Activated CD8-positive, alpha-beta T cell treated with anti-CD3 and anti-CD28 coated beads for 36 hours (primary cell): ENCODE results near the gene PSAPL1. TPM values are rescaled to one million over a fixed set of nuclear protein-coding genes. Genes with fewer than 3 reads are reported as not detected.

ENCODE experiments used
- ATAC-seq: fragments of 200-7000 bp; cut with Tn5 transposase; one replicate; pipeline ENCODE4 v1.10.0; 2021; ENCODE audit warnings: mild to moderate bottlenecking, moderate library complexity
- CTCF ChIA-PET: fragments of 350-600 bp; sonication (Branson Sonifier 250); formaldehyde crosslinking; loops from one replicate; lab custom pipeline; 2021; ENCODE audit warnings: antibody characterized with exemption; lab: Charles Lee
- POLR2A ChIA-PET: fragments of 350-600 bp; sonication (Branson Sonifier 250); formaldehyde crosslinking; loops from one replicate; lab custom pipeline; 2021; ENCODE audit warnings: antibody characterized with exemption; lab: Charles Lee
- DNase-seq: peaks from one replicate; pipeline ENCODE4 v3.0.0-alpha.2; 2020
- H3K27ac Mint-ChIP-seq: one replicate; pipeline ENCODE4 v1.8.0; 2021; ENCODE audit warnings: mild to moderate bottlenecking, mixed read lengths
- H3K27me3 Mint-ChIP-seq: one replicate; pipeline ENCODE4 v1.8.0; 2021; ENCODE audit warnings: mixed read lengths
- H3K36me3 Mint-ChIP-seq: one replicate; pipeline ENCODE4 v1.8.0; 2021; ENCODE audit warnings: low read depth, mixed read lengths
- H3K4me1 Mint-ChIP-seq: one replicate; pipeline ENCODE4 v1.8.0; 2021; ENCODE audit warnings: low read depth, mixed read lengths
- H3K4me3 Mint-ChIP-seq: one replicate; pipeline ENCODE4 v1.8.0; 2021; ENCODE audit warnings: mild to moderate bottlenecking, moderate library complexity, mixed read lengths
- H3K9me3 Mint-ChIP-seq: one replicate; pipeline ENCODE4 v1.8.0; 2021; ENCODE audit warnings: mixed read lengths
- intact Hi-C: fragments of 100-400 bp; cut with micrococcal nuclease; formaldehyde crosslinking; loops from one replicate; pipeline ENCODE4 v1.10.0; 2022
- total RNA-seq, 2 experiments: library from RNA; stranded (reverse); gene quantifications; one replicate each; pipeline ENCODE4 v1.2.3, GENCODE V29; 2021
- TF ChIP-seq, protein P1 (sequence below): fragments of 200-600 bp; IDR thresholded peaks from one replicate; pipeline ENCODE4 v1.8.0; 2022; ENCODE audit warnings: antibody characterized with exemption, mild to moderate bottlenecking

The PSAPL1 gene
- total RNA-seq, 2 experiments from 2014 or later: not detected

DNA sequence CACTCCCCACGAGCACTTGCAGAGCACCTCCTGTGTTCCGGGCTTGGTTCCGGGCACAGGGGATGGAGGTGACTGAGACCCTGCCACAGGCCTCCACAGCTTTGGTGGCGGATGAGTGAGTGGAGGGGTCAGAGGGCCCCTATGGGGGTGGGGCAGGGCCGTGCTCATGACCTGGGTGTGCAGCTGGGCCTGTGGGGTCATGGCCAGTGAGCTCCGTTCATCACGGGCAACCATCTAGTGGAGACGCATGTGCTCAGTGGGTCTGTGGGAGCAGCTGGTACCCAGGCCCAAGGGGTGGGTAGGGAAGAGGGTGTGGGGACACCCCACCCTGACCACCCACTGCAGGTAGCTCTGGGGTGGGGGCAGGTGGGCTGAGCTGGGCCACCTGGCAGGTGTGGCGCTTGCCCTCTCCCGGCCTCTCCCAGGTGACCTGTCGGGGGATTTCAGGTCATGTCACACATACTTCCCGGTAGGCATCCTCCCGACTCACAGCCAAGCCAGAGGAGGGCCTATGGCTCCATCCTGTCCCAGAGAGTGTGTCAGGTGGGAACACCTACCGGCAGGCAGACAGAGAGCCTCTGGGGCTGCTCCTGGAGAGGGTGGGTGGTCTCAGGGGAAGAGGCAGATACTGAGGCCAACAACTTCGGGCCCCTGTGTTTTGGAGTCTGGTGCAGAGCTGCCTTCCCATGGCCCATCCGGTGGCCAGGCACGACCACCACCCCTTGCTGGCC is 3.6 kb downstream of the PSAPL1 start:
- POLR2A ChIA-PET: no interaction called here
- Mint-ChIP-seq H3K4me3 (no peak overlapping the region), H3K27me3 (no peaks in the 10 kb centered on the region), H3K9me3 (no peaks in the 10 kb centered on the region), H3K36me3 (no peaks in the 10 kb centered on the region), H3K27ac (no peak overlapping the region), H3K4me1 (no peaks in the 10 kb centered on the region)
- intact Hi-C loops: no loop called here
- CTCF ChIA-PET: no interaction called here
- DNase-seq (no peak), ATAC-seq (no peak)
- TF ChIP-seq, protein P1, sequence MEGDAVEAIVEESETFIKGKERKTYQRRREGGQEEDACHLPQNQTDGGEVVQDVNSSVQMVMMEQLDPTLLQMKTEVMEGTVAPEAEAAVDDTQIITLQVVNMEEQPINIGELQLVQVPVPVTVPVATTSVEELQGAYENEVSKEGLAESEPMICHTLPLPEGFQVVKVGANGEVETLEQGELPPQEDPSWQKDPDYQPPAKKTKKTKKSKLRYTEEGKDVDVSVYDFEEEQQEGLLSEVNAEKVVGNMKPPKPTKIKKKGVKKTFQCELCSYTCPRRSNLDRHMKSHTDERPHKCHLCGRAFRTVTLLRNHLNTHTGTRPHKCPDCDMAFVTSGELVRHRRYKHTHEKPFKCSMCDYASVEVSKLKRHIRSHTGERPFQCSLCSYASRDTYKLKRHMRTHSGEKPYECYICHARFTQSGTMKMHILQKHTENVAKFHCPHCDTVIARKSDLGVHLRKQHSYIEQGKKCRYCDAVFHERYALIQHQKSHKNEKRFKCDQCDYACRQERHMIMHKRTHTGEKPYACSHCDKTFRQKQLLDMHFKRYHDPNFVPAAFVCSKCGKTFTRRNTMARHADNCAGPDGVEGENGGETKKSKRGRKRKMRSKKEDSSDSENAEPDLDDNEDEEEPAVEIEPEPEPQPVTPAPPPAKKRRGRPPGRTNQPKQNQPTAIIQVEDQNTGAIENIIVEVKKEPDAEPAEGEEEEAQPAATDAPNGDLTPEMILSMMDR: no peak

DNA sequence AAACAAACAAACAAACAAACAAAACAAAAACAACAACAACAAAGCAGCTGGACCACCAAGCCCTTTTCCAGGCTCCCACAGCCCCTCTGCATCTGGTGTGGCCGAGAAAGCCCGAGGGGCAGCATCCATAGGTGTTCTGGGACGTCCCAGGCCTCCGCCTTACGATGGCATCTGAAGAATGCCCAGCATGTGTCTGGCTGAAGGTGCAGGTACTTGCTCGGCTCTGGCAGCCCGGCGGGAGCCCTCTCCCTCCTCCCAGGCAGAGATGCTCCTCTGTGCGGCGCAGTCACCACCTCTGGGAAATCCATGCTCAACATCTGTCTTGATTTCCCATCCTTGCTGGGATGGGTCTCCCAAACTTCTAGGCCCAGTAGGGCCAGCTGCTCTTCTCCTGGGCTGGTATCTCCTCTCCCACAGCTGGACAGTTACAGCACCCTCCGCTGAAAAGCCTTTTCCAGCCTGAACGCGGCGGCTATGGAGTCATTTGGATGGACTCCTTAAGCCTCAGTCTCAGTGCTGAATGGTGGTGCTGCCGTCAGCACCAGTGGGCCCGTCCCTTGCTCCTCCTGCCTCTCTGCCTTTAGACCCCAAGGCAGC is 4.3 kb downstream of the PSAPL1 start:
- no peak overlapping the region for H3K4me3 Mint-ChIP-seq
- intact Hi-C loops: no loop called here
- CTCF ChIA-PET: no interaction called here
- no peaks in the 10 kb centered on the region for H3K36me3 Mint-ChIP-seq
- no peaks in the 10 kb centered on the region for H3K27me3 Mint-ChIP-seq
- ATAC-seq (no peak), DNase-seq (no peak)
- TF ChIP-seq, protein P1: no peak
- H3K27ac Mint-ChIP-seq: no peak overlapping the region
- H3K4me1 Mint-ChIP-seq: no peaks in the 10 kb centered on the region
- H3K9me3 Mint-ChIP-seq: no peaks in the 10 kb centered on the region
- POLR2A ChIA-PET: no interaction called here

DNA sequence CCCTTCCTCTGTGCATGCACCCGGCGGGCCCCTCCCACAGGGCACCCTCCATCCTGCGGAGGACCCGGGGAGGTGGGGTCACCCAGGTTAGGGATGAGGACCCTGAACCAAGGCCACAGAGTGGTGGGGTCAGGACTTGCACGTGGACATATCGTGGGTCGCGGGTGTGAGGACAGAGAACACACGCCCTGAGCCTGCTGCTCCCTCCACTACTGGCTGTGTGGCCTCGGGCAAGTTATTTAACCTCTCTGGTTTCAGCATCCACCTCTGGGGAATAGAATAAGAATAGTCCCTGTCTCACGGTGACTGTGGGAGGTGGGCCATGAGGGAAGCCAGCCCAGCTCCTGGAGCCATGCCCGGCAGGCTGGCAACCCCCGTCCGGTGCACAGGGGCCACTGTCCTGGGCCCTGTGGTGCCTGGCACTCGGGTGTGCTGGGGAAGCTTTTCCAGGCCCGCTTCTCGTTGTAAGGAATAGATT is 5.1 kb downstream of the PSAPL1 start:
- Mint-ChIP-seq H3K36me3 (no peaks in the 10 kb centered on the region), H3K27ac (no peak overlapping the region), H3K4me3 (no peak overlapping the region), H3K27me3 (no peaks in the 10 kb centered on the region), H3K4me1 (no peaks in the 10 kb centered on the region), H3K9me3 (no peaks in the 10 kb centered on the region)
- ChIA-PET CTCF (no interaction called here), POLR2A (no interaction called here)
- ATAC-seq (no peak), DNase-seq (no peak)
- TF ChIP-seq, protein P1: no peak
- intact Hi-C loops: no loop called here

DNA sequence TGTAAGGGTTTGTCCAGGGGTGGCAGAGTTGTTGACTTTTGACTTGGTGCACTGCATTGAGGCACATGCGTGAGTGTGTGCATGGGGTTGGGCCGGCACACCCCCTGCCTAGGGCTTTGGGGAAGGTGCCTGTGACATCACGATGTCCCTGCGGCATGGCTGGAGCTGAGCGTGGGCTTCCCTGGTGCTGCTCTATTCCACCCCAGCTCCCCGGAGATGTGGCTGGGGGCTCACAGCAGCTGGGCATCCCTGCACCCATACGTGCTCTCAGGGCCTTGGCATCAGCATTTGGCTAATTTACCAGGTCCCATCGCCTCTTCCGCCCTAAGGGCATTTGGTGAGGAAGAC is 5.7 kb downstream of the PSAPL1 start:
- CTCF ChIA-PET: no interaction called here
- Mint-ChIP-seq H3K9me3 (no peaks in the 10 kb centered on the region), H3K27ac (no peak overlapping the region), H3K4me3 (no peak overlapping the region), H3K27me3 (no peaks in the 10 kb centered on the region), H3K36me3 (no peaks in the 10 kb centered on the region), H3K4me1 (no peaks in the 10 kb centered on the region)
- intact Hi-C loops: no loop called here
- no peak for ATAC-seq
- TF ChIP-seq, protein P1: no peak
- no peak for DNase-seq
- POLR2A ChIA-PET: no interaction called here

DNA sequence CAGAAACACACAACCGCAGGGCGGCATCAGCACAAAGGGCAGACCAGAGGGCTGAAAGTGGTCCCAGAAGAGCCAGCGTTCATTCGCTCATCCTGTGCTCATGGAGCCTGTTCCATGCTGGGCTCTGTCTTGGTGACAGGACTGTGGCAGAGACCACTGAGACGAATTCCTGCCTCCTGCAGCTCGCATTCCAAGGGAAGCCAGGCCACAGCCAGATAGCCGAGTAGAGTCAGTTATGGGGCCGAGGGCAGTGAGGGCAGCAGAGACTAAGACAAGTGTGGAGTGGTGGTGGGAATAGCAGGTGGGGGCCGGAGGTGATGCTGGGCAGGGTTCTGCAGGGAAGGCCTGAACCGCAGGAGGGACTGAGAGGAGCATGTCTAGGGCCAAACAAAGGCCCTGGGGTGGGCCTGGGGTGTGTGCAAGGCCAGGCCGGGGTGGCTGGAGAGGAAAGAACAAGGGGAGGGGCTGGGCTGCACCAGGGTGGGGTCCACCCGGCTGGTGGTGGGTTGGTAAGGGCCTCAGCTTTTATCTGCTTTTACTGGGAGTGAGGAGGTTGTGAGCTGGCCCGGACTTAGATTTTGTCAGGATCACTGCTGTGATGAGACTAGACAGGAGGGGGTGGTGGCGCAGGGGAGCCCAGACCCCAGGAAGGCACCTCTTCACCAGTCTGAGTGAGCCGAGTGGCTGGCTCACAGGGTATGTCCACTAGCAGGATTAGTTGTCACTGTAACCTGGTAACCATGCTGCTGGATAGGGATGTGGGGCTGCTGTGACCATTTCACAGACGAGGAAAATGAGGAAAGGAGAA is 6.3 kb downstream of the PSAPL1 start:
- intact Hi-C loops: no loop called here
- TF ChIP-seq, protein P1: no peak
- Mint-ChIP-seq H3K4me1 (no peaks in the 10 kb centered on the region), H3K36me3 (no peaks in the 10 kb centered on the region), H3K27me3 (no peaks in the 10 kb centered on the region), H3K9me3 (no peaks in the 10 kb centered on the region), H3K27ac (no peak overlapping the region), H3K4me3 (no peak overlapping the region)
- POLR2A ChIA-PET: no interaction called here
- CTCF ChIA-PET: no interaction called here
- no peak for ATAC-seq
- no peak for DNase-seq
